GM12878 (cell line): Measurements from ENCODE around the gene HOXD11.

ENCODE experiments used
- ASH2L ChIP-seq: fragments of 300-600, 200-600 bp; sonication (generic); IDR thresholded peaks from 2 replicates; pipeline ENCODE4 v1.6.1; 2017; ENCODE audit warnings: low read depth, mild to moderate bottlenecking, borderline replicate concordance
- CBFB ChIP-seq: IDR thresholded peaks from 2 replicates; pipeline ENCODE4 v1.6.1; 2016; ENCODE audit warnings: antibody characterized with exemption, low read depth
- CBX3 ChIP-seq: fragments of 200-600 bp; sonication (generic); IDR thresholded peaks from 2 replicates; pipeline ENCODE4 v1.6.1; 2016; ENCODE audit warnings: low read depth, borderline replicate concordance
- CEBPB ChIP-seq, 2 experiments: fragments of 150-350 bp in 1 of 2; IDR thresholded peaks; 2 replicates each; pipeline ENCODE4 v1.6.1; 2012 to 2014; ENCODE audit warnings: low read depth in 2 of 2, low read length in 2 of 2, borderline replicate concordance in 1 of 2, inconsistent platforms in 1 of 2
- CREB1 ChIP-seq: IDR thresholded peaks from 2 replicates; pipeline ENCODE4 v1.6.1; 2012; ENCODE audit warnings: low read depth, mild to moderate bottlenecking, inconsistent platforms
- EP300 ChIP-seq, 2 experiments: fragments of 150-350 bp in 1 of 2; IDR thresholded peaks; 2 replicates each; pipeline ENCODE4 v1.6.1; 2011 to 2012; ENCODE audit warnings: low read depth in 2 of 2, low read length in 2 of 2, borderline replicate concordance in 1 of 2, improper control_type of control experiment in 1 of 2, inconsistent platforms in 1 of 2; ENCODE audit not compliant: control insufficient read depth in 1 of 2
- FOXK2 ChIP-seq: fragments of 450-650 bp; IDR thresholded peaks from 2 replicates; pipeline ENCODE4 v1.6.1; 2017; ENCODE audit warnings: mild to moderate bottlenecking, moderate library complexity
- JUND ChIP-seq: IDR thresholded peaks from 2 replicates; pipeline ENCODE4 v1.6.1; 2012; ENCODE audit warnings: low read depth, mild to moderate bottlenecking, low read length, improper control_type of control experiment, moderate library complexity
- POLR2A ChIP-seq: IDR thresholded peaks from 2 replicates; pipeline ENCODE4 v1.6.1; 2011; ENCODE audit warnings: low read depth, mild to moderate bottlenecking, low read length
- POLR2AphosphoS5 ChIP-seq: IDR thresholded peaks from 2 replicates; pipeline ENCODE4 v1.6.1; 2011; ENCODE audit warnings: mild to moderate bottlenecking, low read length, inconsistent platforms
- TAF1 ChIP-seq: IDR thresholded peaks from 2 replicates; pipeline ENCODE4 v1.6.1; 2011; ENCODE audit warnings: mild to moderate bottlenecking, low read depth, low read length, borderline replicate concordance
- ZNF217 ChIP-seq: fragments of 450-650 bp; IDR thresholded peaks from 2 replicates; pipeline ENCODE4 v1.6.1; 2017; ENCODE audit warnings: antibody characterized with exemption, mild to moderate bottlenecking
- ZSCAN29 ChIP-seq: fragments of 450-650 bp; IDR thresholded peaks from 2 replicates; pipeline ENCODE4 v1.6.1; 2017; ENCODE audit warnings: mild to moderate bottlenecking, moderate library complexity
- TF ChIP-seq, protein P1 (sequence below), 3 experiments: IDR thresholded peaks in 2 of 3; conservative IDR thresholded peaks in 1 of 3; 2 replicates each; pipeline ENCODE4 v1.5.1; 2011; ENCODE audit warnings: low read depth in 3 of 3, low read length in 3 of 3, mild to moderate bottlenecking in 3 of 3, control low read depth in 2 of 3, moderate library complexity in 2 of 3, inconsistent platforms in 1 of 3, mixed read lengths in 1 of 3; ENCODE audit not compliant: control insufficient read depth in 2 of 3, insufficient read depth in 1 of 3; ENCODE audit errors: extremely low read depth in 1 of 3

DNA sequence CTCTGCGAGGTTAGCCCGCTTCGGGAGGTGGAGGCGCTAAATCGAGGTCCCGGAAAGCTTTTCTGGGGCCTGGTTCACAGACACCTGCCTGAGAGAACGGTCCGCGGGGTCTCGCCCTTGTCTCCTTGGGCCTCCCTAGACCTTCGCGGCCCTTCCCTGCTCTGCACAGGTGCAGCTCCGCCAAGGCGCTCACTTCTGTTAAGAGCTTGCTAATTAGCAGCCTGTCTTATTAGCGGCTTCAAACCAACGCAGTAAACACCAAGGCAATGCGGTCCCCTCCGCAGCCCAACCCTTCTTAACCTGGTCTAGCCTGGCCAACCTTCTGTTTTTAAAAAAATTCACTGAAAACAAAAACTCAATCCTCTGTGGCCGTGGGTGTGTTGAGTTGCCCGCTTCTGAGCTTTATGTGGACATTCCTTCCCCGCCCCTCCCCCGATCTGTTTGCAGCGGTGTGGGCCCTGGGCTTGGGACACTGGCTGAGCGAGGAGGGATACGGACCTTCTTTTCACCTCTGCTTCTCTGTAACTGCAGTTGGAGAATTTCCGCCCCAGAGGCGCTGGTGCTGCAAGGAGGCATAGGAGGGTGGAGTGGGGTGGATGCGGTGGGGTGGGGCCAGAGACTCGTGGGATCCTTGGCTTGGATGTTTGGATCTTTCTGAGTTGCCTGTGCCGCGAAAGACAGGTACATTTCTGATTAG, 40.9 kb downstream of the HOXD11 start:
- TF ChIP-seq JUND (no peak), ASH2L (no peak), ZSCAN29 (no peak), FOXK2 (no peak), EP300 (IDR thresholded peaks at IDR 0.05; ENCODE audit: borderline replicate concordance in 1 of 2, control insufficient read depth in 1 of 2, low read depth in 2 of 2, low read length in 2 of 2) (no peak), POLR2AphosphoS5 (no peak), CREB1 (no peak), TAF1 (no peak), CBX3 (no peak), POLR2A (no peak), CBFB (no peak), ZNF217 (no peak), CEBPB (IDR thresholded peaks at IDR 0.05; ENCODE audit: borderline replicate concordance in 1 of 2, low read depth in 2 of 2, low read length in 2 of 2) (no peak)
- TF ChIP-seq, protein P1, sequence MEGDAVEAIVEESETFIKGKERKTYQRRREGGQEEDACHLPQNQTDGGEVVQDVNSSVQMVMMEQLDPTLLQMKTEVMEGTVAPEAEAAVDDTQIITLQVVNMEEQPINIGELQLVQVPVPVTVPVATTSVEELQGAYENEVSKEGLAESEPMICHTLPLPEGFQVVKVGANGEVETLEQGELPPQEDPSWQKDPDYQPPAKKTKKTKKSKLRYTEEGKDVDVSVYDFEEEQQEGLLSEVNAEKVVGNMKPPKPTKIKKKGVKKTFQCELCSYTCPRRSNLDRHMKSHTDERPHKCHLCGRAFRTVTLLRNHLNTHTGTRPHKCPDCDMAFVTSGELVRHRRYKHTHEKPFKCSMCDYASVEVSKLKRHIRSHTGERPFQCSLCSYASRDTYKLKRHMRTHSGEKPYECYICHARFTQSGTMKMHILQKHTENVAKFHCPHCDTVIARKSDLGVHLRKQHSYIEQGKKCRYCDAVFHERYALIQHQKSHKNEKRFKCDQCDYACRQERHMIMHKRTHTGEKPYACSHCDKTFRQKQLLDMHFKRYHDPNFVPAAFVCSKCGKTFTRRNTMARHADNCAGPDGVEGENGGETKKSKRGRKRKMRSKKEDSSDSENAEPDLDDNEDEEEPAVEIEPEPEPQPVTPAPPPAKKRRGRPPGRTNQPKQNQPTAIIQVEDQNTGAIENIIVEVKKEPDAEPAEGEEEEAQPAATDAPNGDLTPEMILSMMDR (IDR thresholded peaks at IDR 0.05 in 2 of 3, conservative IDR thresholded peaks at IDR 0.05 in 1 of 3; ENCODE audit: control insufficient read depth in 2 of 3, extremely low read depth in 1 of 3, insufficient read depth in 1 of 3, low read depth in 3 of 3, low read length in 3 of 3): no peak
